Uterus (tissue), 4 donors: ENCODE results near the gene C10orf90. TPM values are rescaled to one million over a fixed set of nuclear protein-coding genes. Genes with fewer than 3 reads are reported as not detected.

ENCODE experiments used
- DNase-seq, 2 donors: peaks; one replicate each; pipeline ENCODE4 v3.0.0-alpha.2; 2019 to 2020
- H3K27ac ChIP-seq, 2 donors: fragments of 200-600 bp; sonication (generic); 1 replicate in 1 of 2; 2 replicates in 1 of 2; pipeline ENCODE4 v1.5.1; 2016 to 2018
- H3K27me3 ChIP-seq, 2 donors: fragments of 200-600 bp; sonication (generic); one replicate each; pipeline ENCODE4 v1.5.1; 2018 to 2019; ENCODE audit warnings: control low read depth in 1 of 2
- H3K36me3 ChIP-seq, 2 donors: fragments of 200-600 bp; sonication (generic); one replicate each; pipeline ENCODE4 v1.5.1; 2019; ENCODE audit warnings: control low read depth in 1 of 2
- H3K4me1 ChIP-seq, 2 donors: fragments of 200-600 bp; sonication (generic); one replicate each; pipeline ENCODE4 v1.5.1; 2018 to 2019; ENCODE audit warnings: control low read depth in 1 of 2
- H3K4me3 ChIP-seq, 2 donors: fragments of 200-600 bp; sonication (generic); 1 replicate in 1 of 2; 2 replicates in 1 of 2; pipeline ENCODE4 v1.5.1; 2018 to 2019; ENCODE audit warnings: mild to moderate bottlenecking in 1 of 2
- H3K9me3 ChIP-seq, 2 donors: fragments of 200-600 bp; sonication (generic); one replicate each; pipeline ENCODE4 v1.5.1; 2019; ENCODE audit warnings: control low read depth in 1 of 2
- POLR2A ChIP-seq, 2 donors: fragments of 450-650 bp; IDR thresholded peaks; one replicate each; pipeline ENCODE4 v1.6.1; 2016; ENCODE audit warnings: antibody characterized with exemption in 2 of 2, mild to moderate bottlenecking in 1 of 2, moderate library complexity in 1 of 2
- intact Hi-C: fragments of 100-400 bp; cut with DNase I; formaldehyde crosslinking; loops from one replicate; pipeline ENCODE4 v1.15.1; 2023; ENCODE audit warnings: low total_unique reads
- total RNA-seq, 4 donors: library from RNA; depleted of rRNA in 3 of 4; stranded (reverse); fragments of >200 nt in 3 of 4; gene quantifications; one replicate each; pipeline versions ENCODE4 v1.1.0 to v1.2.4, GENCODE V29; 2014 to 2023
- TF ChIP-seq, protein P1 (sequence below), 4 experiments: fragments of 200-600 bp in 2 of 4; fragments of 450-650 bp in 2 of 4; sonication (generic) in 2 of 4; IDR thresholded peaks; one replicate each; pipeline ENCODE4 v1.5.1; 2016 to 2019; ENCODE audit warnings: antibody characterized with exemption in 4 of 4, mild to moderate bottlenecking in 2 of 4, moderate library complexity in 1 of 4
- donor health status: DM: yes; HTN: yes; CAD: no.

The C10orf90 gene
- total RNA-seq, 4 donors from 2014 or later, result 0.21 TPM; not detected in 3

GRCh38 chr10:126686719-126687118, 16.2 kb upstream of the C10orf90 start:
- Histone ChIP-seq H3K4me3 (no peak overlapping the region), H3K9me3 (no peaks in the 10 kb centered on the region), H3K36me3 (no peaks in the 10 kb centered on the region), H3K4me1 (no peaks in the 10 kb centered on the region), H3K27me3 (no peaks in the 10 kb centered on the region), H3K27ac (no peak overlapping the region)
- DNase-seq, result no peak
- intact Hi-C loops, result no loop called here
- TF ChIP-seq, protein P1, sequence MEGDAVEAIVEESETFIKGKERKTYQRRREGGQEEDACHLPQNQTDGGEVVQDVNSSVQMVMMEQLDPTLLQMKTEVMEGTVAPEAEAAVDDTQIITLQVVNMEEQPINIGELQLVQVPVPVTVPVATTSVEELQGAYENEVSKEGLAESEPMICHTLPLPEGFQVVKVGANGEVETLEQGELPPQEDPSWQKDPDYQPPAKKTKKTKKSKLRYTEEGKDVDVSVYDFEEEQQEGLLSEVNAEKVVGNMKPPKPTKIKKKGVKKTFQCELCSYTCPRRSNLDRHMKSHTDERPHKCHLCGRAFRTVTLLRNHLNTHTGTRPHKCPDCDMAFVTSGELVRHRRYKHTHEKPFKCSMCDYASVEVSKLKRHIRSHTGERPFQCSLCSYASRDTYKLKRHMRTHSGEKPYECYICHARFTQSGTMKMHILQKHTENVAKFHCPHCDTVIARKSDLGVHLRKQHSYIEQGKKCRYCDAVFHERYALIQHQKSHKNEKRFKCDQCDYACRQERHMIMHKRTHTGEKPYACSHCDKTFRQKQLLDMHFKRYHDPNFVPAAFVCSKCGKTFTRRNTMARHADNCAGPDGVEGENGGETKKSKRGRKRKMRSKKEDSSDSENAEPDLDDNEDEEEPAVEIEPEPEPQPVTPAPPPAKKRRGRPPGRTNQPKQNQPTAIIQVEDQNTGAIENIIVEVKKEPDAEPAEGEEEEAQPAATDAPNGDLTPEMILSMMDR (IDR thresholded peaks at IDR 0.05), result no peak
- no peak for TF ChIP-seq POLR2A (IDR thresholded peaks at IDR 0.05)

DNA sequence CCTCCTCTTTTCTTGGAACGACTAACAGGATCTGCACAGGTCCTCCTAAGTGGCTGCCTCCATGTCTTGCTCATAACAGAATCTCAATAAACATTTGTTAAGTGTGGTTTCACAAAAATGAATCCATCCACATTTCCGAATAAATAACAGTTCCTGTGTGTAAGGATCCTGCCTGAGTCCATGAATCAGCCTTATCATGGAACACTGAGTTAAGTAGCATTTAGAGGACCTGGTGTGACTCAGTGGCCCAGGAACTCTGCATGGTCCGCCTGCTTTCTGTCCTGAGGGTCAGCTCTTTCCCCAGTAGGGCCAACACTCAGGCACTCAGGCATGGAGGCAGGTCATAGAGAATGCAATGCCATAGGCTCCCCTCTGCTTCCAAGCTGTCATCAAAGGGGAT, 15.8 kb upstream of the C10orf90 start:
- intact Hi-C loops, result no loop called here
- H3K4me1 ChIP-seq, result no peaks in the 10 kb centered on the region
- TF ChIP-seq, protein P1 (IDR thresholded peaks at IDR 0.05), result no peak
- TF ChIP-seq POLR2A (IDR thresholded peaks at IDR 0.05), result no peak

GRCh38 chr10:126685756-126686155, 15.3 kb upstream of the C10orf90 start:
- Histone ChIP-seq H3K4me3 (no peak overlapping the region), H3K27me3 (no peaks in the 10 kb centered on the region), H3K4me1 (no peaks in the 10 kb centered on the region), H3K36me3 (no peaks in the 10 kb centered on the region), H3K9me3 (no peaks in the 10 kb centered on the region), H3K27ac (no peak overlapping the region)
- intact Hi-C loops, result no loop called here
- no peak for TF ChIP-seq POLR2A (IDR thresholded peaks at IDR 0.05)
- TF ChIP-seq, protein P1 (IDR thresholded peaks at IDR 0.05), result no peak
- DNase-seq, result no peak

More for the DNA sequence above, 15.8 kb upstream of the C10orf90 start:
- no peaks in the 10 kb centered on the region for H3K27me3 ChIP-seq
- H3K36me3 ChIP-seq, result no peaks in the 10 kb centered on the region
- DNase-seq, result no peak
- H3K4me3 ChIP-seq, result no peak overlapping the region
- H3K9me3 ChIP-seq, result no peaks in the 10 kb centered on the region
- H3K27ac ChIP-seq, result no peak overlapping the region

DNA sequence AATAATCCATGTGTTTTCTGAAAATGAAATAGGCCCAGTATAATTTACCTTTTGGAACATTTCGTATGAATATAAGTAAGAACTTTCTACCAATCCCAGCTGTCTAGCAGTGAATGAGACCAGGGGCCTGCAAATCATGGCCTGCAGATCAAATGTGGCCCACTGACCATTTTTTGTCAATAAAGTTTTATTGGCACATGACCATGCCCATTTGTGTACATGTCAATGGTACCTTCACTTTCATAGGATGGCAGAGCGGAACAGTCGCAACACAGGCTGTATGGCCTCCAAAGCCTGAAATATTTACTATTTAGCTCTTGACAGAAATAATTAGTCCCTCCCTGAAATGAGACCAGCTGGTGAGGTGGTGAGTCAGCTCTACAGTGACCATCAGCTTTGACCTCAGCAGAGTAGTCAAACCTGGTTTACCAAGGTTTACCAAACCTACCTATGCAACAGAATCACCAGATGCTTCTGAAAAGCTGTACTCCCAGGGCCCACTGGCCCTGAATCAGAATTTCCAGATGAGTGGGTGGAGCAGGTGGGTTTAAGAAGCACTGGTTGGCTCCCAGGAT, 13.8 kb upstream of the C10orf90 start:
- Histone ChIP-seq H3K9me3 (no peaks in the 10 kb centered on the region), H3K4me1 (no peaks in the 10 kb centered on the region), H3K27me3 (no peaks in the 10 kb centered on the region), H3K4me3 (no peak overlapping the region), H3K36me3 (no peaks in the 10 kb centered on the region), H3K27ac (no peak overlapping the region)
- intact Hi-C loops, result no loop called here
- TF ChIP-seq, protein P1 (IDR thresholded peaks at IDR 0.05), result no peak
- TF ChIP-seq POLR2A (IDR thresholded peaks at IDR 0.05), result no peak
- DNase-seq, result no peak

DNA sequence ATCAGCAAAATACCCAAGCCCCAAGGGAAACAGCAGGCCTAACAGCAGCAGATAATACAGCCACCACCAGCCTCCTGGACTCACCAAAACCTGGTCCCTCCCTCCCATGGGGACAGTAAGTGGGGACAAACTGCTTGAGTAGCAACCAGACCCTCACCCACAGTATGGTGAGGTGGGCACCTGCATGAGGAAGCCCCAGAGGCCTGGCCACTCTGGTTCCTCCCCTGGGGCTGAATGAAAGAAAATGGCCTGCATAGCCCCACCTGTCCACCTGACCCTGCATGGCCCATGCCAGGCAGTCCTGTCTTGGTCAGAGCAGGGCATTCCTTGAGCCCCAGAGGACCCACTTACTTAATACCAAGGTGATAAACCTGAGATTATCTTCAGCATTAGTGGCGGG, 13.0 kb upstream of the C10orf90 start:
- no peaks in the 10 kb centered on the region for H3K36me3 ChIP-seq
- no peaks in the 10 kb centered on the region for H3K27me3 ChIP-seq
- H3K4me1 ChIP-seq, result no peaks in the 10 kb centered on the region
- no peak overlapping the region for H3K27ac ChIP-seq
- TF ChIP-seq, protein P1 (IDR thresholded peaks at IDR 0.05), result no peak
- no peak for TF ChIP-seq POLR2A (IDR thresholded peaks at IDR 0.05)
- no peak for DNase-seq
- H3K4me3 ChIP-seq, result no peak overlapping the region
- intact Hi-C loops, result no loop called here
- no peaks in the 10 kb centered on the region for H3K9me3 ChIP-seq
